GM23338 (cell line): Measurements from ENCODE around the gene ASS1. TPM values are rescaled to one million over a fixed set of nuclear protein-coding genes. Genes with fewer than 3 reads are reported as not detected.

Experiments
- ATAC-seq: fragments of 200-7000 bp; cut with Tn5 transposase; 3 replicates; pipeline ENCODE4 v1.9.1; 2020
- DNase-seq: peaks from one replicate; pipeline ENCODE4 v3.0.0-alpha.2; 2015; ENCODE audit warnings: low spot score
- H2AFZ ChIP-seq: fragments of 200-600 bp; sonication (generic); 2 replicates; pipeline ENCODE4 v1.8.0; 2016; ENCODE audit warnings: antibody characterized with exemption, mild to moderate bottlenecking, moderate library complexity
- H3F3A ChIP-seq: fragments of 200-600 bp; sonication (generic); replicated peaks from 2 replicates; pipeline ENCODE4 v1.8.0; 2017; ENCODE audit warnings: antibody characterized with exemption, mixed run types, low read depth
- H3K27ac ChIP-seq: fragments of 200-600 bp; sonication (generic); 2 replicates; pipeline ENCODE4 v1.6.1; 2016; ENCODE audit warnings: low read depth
- H3K27me3 ChIP-seq: fragments of 200-600 bp; sonication (generic); 2 replicates; pipeline ENCODE4 v1.8.0; 2016; ENCODE audit warnings: mild to moderate bottlenecking, mixed run types, moderate library complexity; ENCODE audit not compliant: insufficient read depth
- H3K36me3 ChIP-seq: fragments of 200-600 bp; sonication (generic); 2 replicates; pipeline ENCODE4 v1.8.0; 2016; ENCODE audit warnings: mild to moderate bottlenecking; ENCODE audit not compliant: insufficient read depth
- H3K4me1 ChIP-seq: fragments of 200-600 bp; sonication (generic); 2 replicates; pipeline ENCODE4 v1.8.0; 2016; ENCODE audit warnings: mild to moderate bottlenecking, moderate library complexity; ENCODE audit not compliant: insufficient read depth
- H3K4me2 ChIP-seq: fragments of 200-600 bp; sonication (generic); 2 replicates; pipeline ENCODE4 v1.7.1; 2017; ENCODE audit warnings: mixed run types
- H3K4me3 ChIP-seq: fragments of 200-600 bp; sonication (generic); 2 replicates; pipeline ENCODE4 v1.6.1; 2016; ENCODE audit warnings: mixed run types
- H3K79me2 ChIP-seq: fragments of 200-600 bp; sonication (generic); replicated peaks from 2 replicates; pipeline ENCODE4 v1.8.0; 2017; ENCODE audit warnings: mild to moderate bottlenecking; ENCODE audit not compliant: insufficient read depth
- H3K9me2 ChIP-seq: fragments of 200-600 bp; sonication (generic); 2 replicates; pipeline ENCODE4 v1.8.0; 2017; ENCODE audit not compliant: insufficient read depth
- H4K20me1 ChIP-seq: fragments of 200-600 bp; sonication (generic); replicated peaks from 2 replicates; pipeline ENCODE4 v1.8.0; 2017; ENCODE audit warnings: mild to moderate bottlenecking; ENCODE audit not compliant: insufficient read depth
- H3K27ac Mint-ChIP-seq: 2 replicates; pipeline ENCODE4 v1.8.0; 2020; ENCODE audit warnings: inconsistent platforms, mild to moderate bottlenecking, moderate library complexity, mixed read lengths
- H3K27me3 Mint-ChIP-seq: 3 replicates; pipeline ENCODE4 v1.8.0; 2022; ENCODE audit warnings: low read depth, mild to moderate bottlenecking, moderate library complexity, mixed read lengths, inconsistent platforms; ENCODE audit not compliant: insufficient read depth, poor library complexity
- H3K36me3 Mint-ChIP-seq: 3 replicates; pipeline ENCODE4 v1.8.0; 2021; ENCODE audit warnings: low read depth, mild to moderate bottlenecking, inconsistent platforms, moderate library complexity, mixed read lengths
- H3K4me1 Mint-ChIP-seq: 3 replicates; pipeline ENCODE4 v1.8.0; 2020; ENCODE audit warnings: mild to moderate bottlenecking, inconsistent platforms, mixed read lengths
- H3K4me3 Mint-ChIP-seq: 3 replicates; pipeline ENCODE4 v1.8.0; 2021; ENCODE audit warnings: moderate library complexity, mild to moderate bottlenecking, inconsistent platforms, mixed read lengths
- H3K9me3 Mint-ChIP-seq: 3 replicates; pipeline ENCODE4 v1.8.0; 2020; ENCODE audit warnings: moderate library complexity, mild to moderate bottlenecking, inconsistent platforms, mixed read lengths
- CREB1 ChIP-seq: fragments of 250-450 bp; sonication (Bioruptor Pico); IDR thresholded peaks from 2 replicates; pipeline ENCODE4 v1.5.0; 2020; ENCODE audit warnings: low read depth, mild to moderate bottlenecking, moderate library complexity
- NANOG ChIP-seq: IDR thresholded peaks from 2 replicates; pipeline ENCODE4 v1.6.1; 2016; ENCODE audit warnings: antibody characterized with exemption, borderline replicate concordance
- POLR2AphosphoS5 ChIP-seq: IDR thresholded peaks from 2 replicates; pipeline ENCODE4 v1.6.1; 2016; ENCODE audit warnings: antibody characterized with exemption, low read depth
- ZNF331 ChIP-seq: fragments of 250-450 bp; sonication (Bioruptor Pico); IDR thresholded peaks from 2 replicates; pipeline ENCODE4 v1.5.0; 2020; ENCODE audit warnings: low read depth, mild to moderate bottlenecking, moderate library complexity
- ZNF462 ChIP-seq: fragments of 250-450 bp; sonication (Bioruptor Pico); IDR thresholded peaks from 2 replicates; pipeline ENCODE4 v1.5.0; 2020; ENCODE audit warnings: mild to moderate bottlenecking, moderate library complexity
- polyA plus RNA-seq: library from polyadenylated mRNA; unstranded; fragments of >200 nt; fragmentation: Nextera tagmentation; extraction: Ambion mirVana; gene quantifications from 2 replicates; pipeline ENCODE4 v1.2.1, GENCODE V29; 2016
- total RNA-seq: library from RNA; depleted of rRNA; stranded (reverse); fragments of >200 nt; shearing (Covaris generic); gene quantifications from 2 replicates; pipeline ENCODE4 v1.2.3, GENCODE V29; 2014
- TF ChIP-seq, protein P1 (sequence below), 2 experiments: fragments of 200-600 bp in 1 of 2; sonication (generic) in 1 of 2; conservative IDR thresholded peaks; 2 replicates each; pipeline versions ENCODE4 v1.5.1 to v1.6.1; 2016 to 2017; ENCODE audit warnings: antibody characterized with exemption in 2 of 2, low read depth in 2 of 2, mild to moderate bottlenecking in 2 of 2, moderate library complexity in 1 of 2

Gene ASS1
- total and polyA plus RNA-seq, 2 experiments from 2014 or later = 65.8 to 103 TPM

GRCh38 chr9:130430232-130430631, 14.5 kb upstream of the ASS1 start (continued):
- no peak for TF ChIP-seq ZNF462
- TF ChIP-seq CREB1 (CRISPR knock-in tag) = no peak
- no peak for TF ChIP-seq NANOG
- TF ChIP-seq ZNF331 (CRISPR knock-in tag) = no peak
- TF ChIP-seq, protein P1, sequence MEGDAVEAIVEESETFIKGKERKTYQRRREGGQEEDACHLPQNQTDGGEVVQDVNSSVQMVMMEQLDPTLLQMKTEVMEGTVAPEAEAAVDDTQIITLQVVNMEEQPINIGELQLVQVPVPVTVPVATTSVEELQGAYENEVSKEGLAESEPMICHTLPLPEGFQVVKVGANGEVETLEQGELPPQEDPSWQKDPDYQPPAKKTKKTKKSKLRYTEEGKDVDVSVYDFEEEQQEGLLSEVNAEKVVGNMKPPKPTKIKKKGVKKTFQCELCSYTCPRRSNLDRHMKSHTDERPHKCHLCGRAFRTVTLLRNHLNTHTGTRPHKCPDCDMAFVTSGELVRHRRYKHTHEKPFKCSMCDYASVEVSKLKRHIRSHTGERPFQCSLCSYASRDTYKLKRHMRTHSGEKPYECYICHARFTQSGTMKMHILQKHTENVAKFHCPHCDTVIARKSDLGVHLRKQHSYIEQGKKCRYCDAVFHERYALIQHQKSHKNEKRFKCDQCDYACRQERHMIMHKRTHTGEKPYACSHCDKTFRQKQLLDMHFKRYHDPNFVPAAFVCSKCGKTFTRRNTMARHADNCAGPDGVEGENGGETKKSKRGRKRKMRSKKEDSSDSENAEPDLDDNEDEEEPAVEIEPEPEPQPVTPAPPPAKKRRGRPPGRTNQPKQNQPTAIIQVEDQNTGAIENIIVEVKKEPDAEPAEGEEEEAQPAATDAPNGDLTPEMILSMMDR (conservative IDR thresholded peaks at IDR 0.05; ENCODE audit: low read depth in 2 of 2) = no peak

- Mint-ChIP-seq H3K9me3 (no peaks in the 10 kb centered on the region), H3K27me3 (peaks cover 25% of the 10 kb centered on the region), H3K36me3 (peaks cover 6% of the 10 kb centered on the region; the same call in 1 of the 3 replicates), H3K27ac (no peak overlapping the region), H3K4me3 (no peak overlapping the region), H3K4me1 (peaks cover 6% of the 10 kb centered on the region)
- H3K9me2 ChIP-seq = no peaks in the 10 kb centered on the region
- no peak overlapping the region for H2AFZ ChIP-seq
- no peaks in the 10 kb centered on the region for H3K79me2 ChIP-seq
- TF ChIP-seq POLR2AphosphoS5 = no peak
- no peak overlapping the region for H3K4me2 ChIP-seq
- no peak overlapping the region for H3K4me3 ChIP-seq
- ATAC-seq = no peak
- no peaks in the 10 kb centered on the region; the same call in 1 of the 2 replicates for H3F3A ChIP-seq
- H3K27me3 ChIP-seq = peaks cover 29% of the 10 kb centered on the region
- DNase-seq = no peak
- no peak overlapping the region for H3K27ac ChIP-seq
- H3K4me1 ChIP-seq = no peaks in the 10 kb centered on the region
- no peaks in the 10 kb centered on the region for H3K36me3 ChIP-seq
- H4K20me1 ChIP-seq = no peaks in the 10 kb centered on the region
Observed at GRCh38 chr9:130430734-130431535, 13.8 kb upstream of the ASS1 start.
